Measurements from ENCODE around the gene DHCR24.
"Not testable (repeated sequence)": the region's sequence is repeated elsewhere in the genome, so short reads cannot be mapped to it uniquely, and the experiment has no call there.

The DHCR24 gene

DNA sequence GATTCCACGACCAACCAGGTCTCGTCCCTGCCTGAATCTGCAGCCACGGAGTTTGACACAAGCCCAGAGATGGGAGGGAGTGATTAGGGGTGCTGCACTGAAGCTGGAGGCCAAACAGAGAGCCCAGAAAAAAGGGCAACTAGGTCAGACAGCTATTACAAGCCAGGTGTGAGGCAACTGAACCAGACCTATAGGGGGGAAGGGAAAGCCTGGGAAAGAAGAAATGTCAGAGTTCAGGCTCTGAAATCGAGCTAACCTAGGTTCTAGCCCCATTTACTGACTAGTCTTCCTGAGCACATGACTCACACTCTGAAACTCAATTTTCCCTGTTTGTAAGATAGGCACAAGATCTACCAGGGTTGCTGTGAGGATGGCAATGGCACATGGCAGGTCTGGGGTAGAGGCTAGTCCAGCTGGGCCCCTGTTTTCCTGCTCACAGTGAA, 1.7 kb downstream of the DHCR24 start:
- TF ChIP-seq, protein P1, sequence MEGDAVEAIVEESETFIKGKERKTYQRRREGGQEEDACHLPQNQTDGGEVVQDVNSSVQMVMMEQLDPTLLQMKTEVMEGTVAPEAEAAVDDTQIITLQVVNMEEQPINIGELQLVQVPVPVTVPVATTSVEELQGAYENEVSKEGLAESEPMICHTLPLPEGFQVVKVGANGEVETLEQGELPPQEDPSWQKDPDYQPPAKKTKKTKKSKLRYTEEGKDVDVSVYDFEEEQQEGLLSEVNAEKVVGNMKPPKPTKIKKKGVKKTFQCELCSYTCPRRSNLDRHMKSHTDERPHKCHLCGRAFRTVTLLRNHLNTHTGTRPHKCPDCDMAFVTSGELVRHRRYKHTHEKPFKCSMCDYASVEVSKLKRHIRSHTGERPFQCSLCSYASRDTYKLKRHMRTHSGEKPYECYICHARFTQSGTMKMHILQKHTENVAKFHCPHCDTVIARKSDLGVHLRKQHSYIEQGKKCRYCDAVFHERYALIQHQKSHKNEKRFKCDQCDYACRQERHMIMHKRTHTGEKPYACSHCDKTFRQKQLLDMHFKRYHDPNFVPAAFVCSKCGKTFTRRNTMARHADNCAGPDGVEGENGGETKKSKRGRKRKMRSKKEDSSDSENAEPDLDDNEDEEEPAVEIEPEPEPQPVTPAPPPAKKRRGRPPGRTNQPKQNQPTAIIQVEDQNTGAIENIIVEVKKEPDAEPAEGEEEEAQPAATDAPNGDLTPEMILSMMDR (IDR thresholded peaks at IDR 0.05; ENCODE audit: insufficient read depth, low read length, poor library complexity, severe bottlenecking), result no peak
- peaks cover 6% of the 10 kb centered on the region for H3K36me3 ChIP-seq (ENCODE audit: control insufficient read depth, insufficient read depth, low read length)
- H3K4me3 ChIP-seq (replicated peaks; ENCODE audit: low read depth, low read length), result peak overlapping the region; percentile 99
- DNase-seq (ENCODE audit: extremely low read depth, insufficient read length), result no peak
- H3K27me3 ChIP-seq (replicated peaks; ENCODE audit: control insufficient read depth, insufficient read depth, low read length), result no peaks in the 10 kb centered on the region

- H3K36me3 ChIP-seq (ENCODE audit: control insufficient read depth, insufficient read depth, low read length), result peaks cover 6% of the 10 kb centered on the region
- H3K4me3 ChIP-seq (replicated peaks; ENCODE audit: low read depth, low read length), result peak overlapping the region; percentile 99
- TF ChIP-seq, protein P1 (IDR thresholded peaks at IDR 0.05; ENCODE audit: insufficient read depth, low read length, poor library complexity, severe bottlenecking), result no peak
- H3K27me3 ChIP-seq (replicated peaks; ENCODE audit: control insufficient read depth, insufficient read depth, low read length), result no peaks in the 10 kb centered on the region
- no peak for DNase-seq (ENCODE audit: extremely low read depth, insufficient read length)
Measured at GRCh38 chr1:54884768-54885167, 2.2 kb downstream of the DHCR24 start.

GRCh38 chr1:54884135-54884586, 2.8 kb downstream of the DHCR24 start:
- H3K27me3 ChIP-seq (replicated peaks; ENCODE audit: control insufficient read depth, insufficient read depth, low read length), result no peaks in the 10 kb centered on the region
- H3K4me3 ChIP-seq (replicated peaks; ENCODE audit: low read depth, low read length), result peak overlapping the region; percentile 16; the same call in 1 of the 2 replicates
- no peak for DNase-seq (ENCODE audit: extremely low read depth, insufficient read length)
- peaks cover 6% of the 10 kb centered on the region for H3K36me3 ChIP-seq (ENCODE audit: control insufficient read depth, insufficient read depth, low read length)
- TF ChIP-seq, protein P1 (IDR thresholded peaks at IDR 0.05; ENCODE audit: insufficient read depth, low read length, poor library complexity, severe bottlenecking), result no peak

GRCh38 chr1:54883349-54884102, 3.5 kb downstream of the DHCR24 start:
- no peak for DNase-seq (ENCODE audit: extremely low read depth, insufficient read length)
- Histone ChIP-seq H3K4me3 (replicated peaks; ENCODE audit: low read depth, low read length) (no peak overlapping the region), H3K36me3 (ENCODE audit: control insufficient read depth, insufficient read depth, low read length) (peaks cover 8% of the 10 kb centered on the region), H3K27me3 (replicated peaks; ENCODE audit: control insufficient read depth, insufficient read depth, low read length) (no peaks in the 10 kb centered on the region)
- TF ChIP-seq, protein P1 (IDR thresholded peaks at IDR 0.05; ENCODE audit: insufficient read depth, low read length, poor library complexity, severe bottlenecking), result no peak

DNA sequence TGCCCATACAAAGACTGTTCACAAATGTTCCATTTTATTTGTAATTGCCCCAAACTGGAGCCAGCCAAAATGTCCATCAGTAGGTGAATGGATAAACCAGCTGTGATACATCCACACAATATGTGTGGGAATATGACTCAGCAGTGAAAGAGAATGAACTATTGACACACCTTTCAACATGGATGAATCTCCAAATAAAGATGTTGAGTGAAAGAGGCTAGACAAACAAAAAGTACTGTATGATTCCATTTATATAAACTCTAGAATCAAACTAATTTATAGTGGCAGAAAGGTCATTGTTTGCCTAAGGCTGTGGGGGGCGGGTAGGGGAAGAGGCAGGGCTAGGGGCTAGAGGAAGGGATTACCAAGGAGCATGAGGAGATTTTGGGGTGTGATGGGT, 4.5 kb downstream of the DHCR24 start:
- no peak for DNase-seq (ENCODE audit: extremely low read depth, insufficient read length)
- Histone ChIP-seq H3K4me3 (replicated peaks; ENCODE audit: low read depth, low read length) (no peak overlapping the region), H3K27me3 (replicated peaks; ENCODE audit: control insufficient read depth, insufficient read depth, low read length) (no peaks in the 10 kb centered on the region), H3K36me3 (ENCODE audit: control insufficient read depth, insufficient read depth, low read length) (peaks cover 8% of the 10 kb centered on the region)
- TF ChIP-seq, protein P1 (IDR thresholded peaks at IDR 0.05; ENCODE audit: insufficient read depth, low read length, poor library complexity, severe bottlenecking), result no peak

DNA sequence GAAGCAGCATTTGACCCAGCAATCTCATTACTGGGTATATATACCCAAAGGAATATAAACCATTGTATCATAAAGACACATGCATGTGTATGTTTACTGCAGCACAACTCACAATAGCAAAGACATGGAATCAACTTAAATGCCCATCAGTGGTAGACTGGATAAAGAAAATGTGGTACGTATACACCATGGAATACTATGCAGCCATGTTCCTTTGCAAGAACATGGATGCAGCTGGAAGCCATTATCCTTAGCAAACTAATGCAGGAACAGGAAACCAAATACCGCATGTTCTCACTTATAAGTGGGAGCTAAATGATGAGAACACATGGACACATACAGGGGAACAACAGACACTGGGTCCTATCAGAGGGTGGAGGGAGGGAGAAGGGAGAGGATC, 5.4 kb downstream of the DHCR24 start:
- H3K27me3 ChIP-seq (replicated peaks; ENCODE audit: control insufficient read depth, insufficient read depth, low read length); H3K4me3 ChIP-seq (replicated peaks; ENCODE audit: low read depth, low read length); DNase-seq (ENCODE audit: extremely low read depth, insufficient read length); H3K36me3 ChIP-seq (ENCODE audit: control insufficient read depth, insufficient read depth, low read length): not testable (repeated sequence)

Data from GM06990 (cell line).